Neutrophil (primary cell): Measurements from ENCODE around the gene MSH5.
A peak's percentile ranks its signal among the peaks of the same experiment; 100 is the strongest.
"Not testable (repeated sequence)": the region's sequence is repeated elsewhere in the genome, so short reads cannot be mapped to it uniquely, and the experiment has no call there.

ENCODE experiments used
- H3K27ac ChIP-seq: fragments of 200-600 bp; sonication (generic); 2 replicates; pipeline ENCODE4 v1.5.1; 2016; ENCODE audit warnings: mild to moderate bottlenecking, moderate library complexity
- H3K27me3 ChIP-seq: fragments of 200-600 bp; sonication (generic); 2 replicates; pipeline ENCODE4 v1.6.0; 2016; ENCODE audit warnings: mild to moderate bottlenecking
- H3K36me3 ChIP-seq: fragments of 200-600 bp; sonication (generic); 2 replicates; pipeline ENCODE4 v1.5.1; 2017
- H3K4me1 ChIP-seq, 2 experiments: fragments of 200-600 bp in 1 of 2; sonication (generic) in 1 of 2; 1 replicate in 1 of 2; 2 replicates in 1 of 2; pipeline versions ENCODE4 v1.5.1 to v1.6.1; 2013 to 2016; ENCODE audit warnings: low read depth in 1 of 2, low read length in 1 of 2, mild to moderate bottlenecking in 1 of 2, moderate library complexity in 1 of 2; ENCODE audit not compliant: control insufficient read depth in 1 of 2, insufficient read depth in 1 of 2
- H3K4me3 ChIP-seq, 2 experiments: fragments of 200-600 bp in 1 of 2; sonication (generic) in 1 of 2; 1 replicate in 1 of 2; 2 replicates in 1 of 2; pipeline ENCODE4 v1.5.1; 2013 to 2016; ENCODE audit warnings: low read depth in 1 of 2, low read length in 1 of 2, mild to moderate bottlenecking in 1 of 2, moderate library complexity in 1 of 2
- H3K9me3 ChIP-seq: fragments of 200-600 bp; sonication (generic); 2 replicates; pipeline ENCODE4 v1.5.1; 2016
- CTCF ChIP-seq: fragments of 200-600 bp; sonication (generic); IDR thresholded peaks from 2 replicates; pipeline ENCODE4 v1.5.1; 2016; ENCODE audit warnings: antibody characterized with exemption

The MSH5 gene

GRCh38 chr6:31708224-31708623, 31.6 kb upstream of the MSH5 start:
- H3K27ac ChIP-seq = no peak overlapping the region

GRCh38 chr6:31709157-31709556, 30.6 kb upstream of the MSH5 start:
- peaks cover 14 to 15% of the 10 kb centered on the region in 2 experiments for H3K4me1 ChIP-seq
- not testable (repeated sequence) for H3K9me3 ChIP-seq, H3K27me3 ChIP-seq, H3K36me3 ChIP-seq, H3K27ac ChIP-seq, H3K4me3 ChIP-seq

More at GRCh38 chr6:31708224-31708623, 31.6 kb upstream of the MSH5 start:
- Histone ChIP-seq H3K36me3 (no peaks in the 10 kb centered on the region), H3K4me3 (no peak overlapping the region), H3K27me3 (no peaks in the 10 kb centered on the region), H3K4me1 (peaks cover 21 to 23% of the 10 kb centered on the region in 2 experiments), H3K9me3 (no peaks in the 10 kb centered on the region)
- no peak for TF ChIP-seq CTCF

- H3K27ac ChIP-seq = peak overlapping the region; percentile 34
- H3K4me3 ChIP-seq = peak overlapping the region in 1 of 2 experiments; percentile 8
- H3K36me3 ChIP-seq = no peaks in the 10 kb centered on the region
- H3K9me3 ChIP-seq = no peaks in the 10 kb centered on the region
- no peaks in the 10 kb centered on the region for H3K27me3 ChIP-seq
- peaks cover 14 to 15% of the 10 kb centered on the region in 2 experiments for H3K4me1 ChIP-seq
- no peak for TF ChIP-seq CTCF
These were observed 29.1 kb upstream of the MSH5 start for GRCh38 chr6:31710523-31711219.

- no peaks in the 10 kb centered on the region for H3K27me3 ChIP-seq
- H3K36me3 ChIP-seq = no peaks in the 10 kb centered on the region
- peak overlapping the region; percentile 34 for H3K27ac ChIP-seq
- H3K4me1 ChIP-seq = peaks cover 14 to 15% of the 10 kb centered on the region in 2 experiments
- no peaks in the 10 kb centered on the region for H3K9me3 ChIP-seq
- TF ChIP-seq CTCF = no peak
- H3K4me3 ChIP-seq = peak overlapping the region in 1 of 2 experiments; percentile 8
These were observed 28.6 kb upstream of the MSH5 start for GRCh38 chr6:31711233-31711632.

- Histone ChIP-seq H3K27ac (no peak overlapping the region), H3K4me3 (no peak overlapping the region), H3K4me1 (peaks cover 14 to 15% of the 10 kb centered on the region in 2 experiments), H3K27me3 (no peaks in the 10 kb centered on the region), H3K36me3 (no peaks in the 10 kb centered on the region), H3K9me3 (no peaks in the 10 kb centered on the region)
- TF ChIP-seq CTCF = no peak
These were observed 27.5 kb upstream of the MSH5 start for GRCh38 chr6:31712296-31712695.

- no peak overlapping the region for H3K4me3 ChIP-seq
- H3K4me1 ChIP-seq = peaks cover 14 to 15% of the 10 kb centered on the region in 2 experiments
- H3K9me3 ChIP-seq = no peaks in the 10 kb centered on the region
- no peaks in the 10 kb centered on the region for H3K36me3 ChIP-seq
- no peaks in the 10 kb centered on the region for H3K27me3 ChIP-seq
- no peak overlapping the region for H3K27ac ChIP-seq
- TF ChIP-seq CTCF = no peak
These were observed 26.3 kb upstream of the MSH5 start for GRCh38 chr6:31713465-31713864.
